ENCODE data around the gene PTPRR.

The PTPRR gene

DNA sequence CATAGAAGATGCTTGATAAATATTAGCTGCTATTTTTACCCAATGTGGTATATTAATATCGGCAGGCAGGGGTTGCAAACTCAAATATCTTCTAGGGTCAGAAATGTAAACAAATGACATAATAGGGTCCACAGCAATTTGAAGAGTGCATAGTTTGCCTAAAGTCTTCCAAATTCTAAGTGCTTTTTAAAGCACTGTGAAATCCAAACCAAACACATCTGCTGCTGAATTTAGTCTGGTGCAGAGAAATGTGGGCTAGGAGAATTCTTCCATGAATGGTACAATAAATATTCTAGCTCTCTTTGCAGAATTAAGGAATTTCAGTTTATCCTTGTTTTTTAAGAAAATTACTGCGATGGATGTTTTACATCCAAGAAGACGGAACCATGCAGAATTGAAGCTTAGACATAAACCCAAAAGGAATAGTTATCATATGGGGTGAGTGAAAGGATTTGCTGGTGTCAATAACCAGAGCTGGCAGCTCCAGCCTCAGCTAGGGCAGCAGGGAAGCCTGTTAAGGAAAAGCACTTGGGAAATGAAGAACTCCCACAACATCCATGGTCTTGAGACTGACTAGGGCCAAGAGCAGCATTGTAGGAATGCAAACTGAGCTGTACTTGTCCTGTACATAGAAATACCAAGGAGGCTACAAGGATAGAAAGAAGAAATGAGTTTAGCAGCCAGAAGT lies 65.5 kb downstream of the PTPRR start:
- Histone ChIP-seq H3K27me3 (ENCODE audit: control insufficient read depth, insufficient read depth, low read length) (peaks cover 2% of the 10 kb centered on the region; the same call in 1 of the 2 replicates), H3K27ac (ENCODE audit: low read depth, low read length) (no peak overlapping the region), H3K9ac (ENCODE audit: low read depth, low read length) (no peak overlapping the region), H3K4me3 (ENCODE audit: low read depth, low read length) (no peak overlapping the region), H3K9me3 (ENCODE audit: control insufficient read depth, insufficient read depth, low read length) (no peaks in the 10 kb centered on the region), H3K4me1 (ENCODE audit: control insufficient read depth, insufficient read depth, low read length) (peaks cover 23% of the 10 kb centered on the region), H3K36me3 (ENCODE audit: control insufficient read depth, insufficient read depth, low read length) (no peaks in the 10 kb centered on the region)

- H3K4me3 ChIP-seq (ENCODE audit: low read depth, low read length), result no peak overlapping the region
- H3K36me3 ChIP-seq (ENCODE audit: control insufficient read depth, insufficient read depth, low read length), result no peaks in the 10 kb centered on the region
- H3K27ac ChIP-seq (ENCODE audit: low read depth, low read length), result no peak overlapping the region
- H3K9me3 ChIP-seq (ENCODE audit: control insufficient read depth, insufficient read depth, low read length), result no peaks in the 10 kb centered on the region
- peaks cover 23% of the 10 kb centered on the region for H3K4me1 ChIP-seq (ENCODE audit: control insufficient read depth, insufficient read depth, low read length)
- no peak overlapping the region for H3K9ac ChIP-seq (ENCODE audit: low read depth, low read length)
- H3K27me3 ChIP-seq (ENCODE audit: control insufficient read depth, insufficient read depth, low read length), result peaks cover 2% of the 10 kb centered on the region; the same call in 1 of the 2 replicates
These were observed 66.4 kb downstream of the PTPRR start for GRCh38 chr12:70854138-70854537.

GRCh38 chr12:70853326-70853725 lies 67.2 kb downstream of the PTPRR start:
- H3K4me3 ChIP-seq (ENCODE audit: low read depth, low read length), result no peak overlapping the region
- H3K27me3 ChIP-seq (ENCODE audit: control insufficient read depth, insufficient read depth, low read length), result peaks cover 2% of the 10 kb centered on the region; the same call in 1 of the 2 replicates
- no peaks in the 10 kb centered on the region for H3K36me3 ChIP-seq (ENCODE audit: control insufficient read depth, insufficient read depth, low read length)
- H3K9me3 ChIP-seq (ENCODE audit: control insufficient read depth, insufficient read depth, low read length), result no peaks in the 10 kb centered on the region
- no peak overlapping the region for H3K9ac ChIP-seq (ENCODE audit: low read depth, low read length)
- peaks cover 23% of the 10 kb centered on the region for H3K4me1 ChIP-seq (ENCODE audit: control insufficient read depth, insufficient read depth, low read length)
- no peak overlapping the region for H3K27ac ChIP-seq (ENCODE audit: low read depth, low read length)

DNA sequence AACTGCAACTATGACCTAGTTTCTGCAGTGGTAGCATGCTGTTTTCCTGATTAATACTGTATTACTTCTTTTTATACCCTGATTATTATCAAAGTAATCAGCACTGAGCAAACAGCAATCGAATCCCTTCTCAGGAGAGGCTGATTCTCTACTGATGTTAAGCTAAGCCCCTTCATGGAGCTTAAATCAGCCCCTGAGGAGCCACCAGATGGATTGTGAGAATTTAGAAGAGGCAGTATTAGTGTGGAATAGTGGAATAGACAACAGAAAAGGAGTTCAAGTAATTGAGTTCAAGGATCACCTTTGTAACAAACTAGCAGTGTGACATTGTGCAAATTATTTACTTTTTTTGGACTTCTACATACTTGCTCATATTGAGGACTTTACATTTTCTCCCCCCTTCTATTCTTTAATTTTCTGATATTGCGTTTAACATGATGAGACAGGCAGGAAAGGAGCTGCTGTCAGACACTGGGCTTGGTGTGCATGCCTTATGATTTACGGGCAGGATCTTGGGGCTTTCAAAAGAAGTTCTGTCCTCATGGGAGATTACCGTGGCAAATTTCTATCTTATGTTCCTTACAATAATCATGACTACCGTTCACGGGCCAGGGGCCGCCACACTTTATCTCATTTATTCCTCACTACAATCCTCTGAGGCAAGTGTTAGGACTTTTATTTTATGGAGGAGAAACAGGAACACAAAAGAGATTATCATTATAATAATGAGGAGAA lies 68.0 kb downstream of the PTPRR start:
- Histone ChIP-seq H3K4me3 (ENCODE audit: low read depth, low read length) (no peak overlapping the region), H3K4me1 (ENCODE audit: control insufficient read depth, insufficient read depth, low read length) (peaks cover 23% of the 10 kb centered on the region), H3K36me3 (ENCODE audit: control insufficient read depth, insufficient read depth, low read length) (no peaks in the 10 kb centered on the region), H3K27me3 (ENCODE audit: control insufficient read depth, insufficient read depth, low read length) (no peaks in the 10 kb centered on the region; the same call in 1 of the 2 replicates), H3K9me3 (ENCODE audit: control insufficient read depth, insufficient read depth, low read length) (no peaks in the 10 kb centered on the region), H3K27ac (ENCODE audit: low read depth, low read length) (no peak overlapping the region), H3K9ac (ENCODE audit: low read depth, low read length) (no peak overlapping the region)

DNA sequence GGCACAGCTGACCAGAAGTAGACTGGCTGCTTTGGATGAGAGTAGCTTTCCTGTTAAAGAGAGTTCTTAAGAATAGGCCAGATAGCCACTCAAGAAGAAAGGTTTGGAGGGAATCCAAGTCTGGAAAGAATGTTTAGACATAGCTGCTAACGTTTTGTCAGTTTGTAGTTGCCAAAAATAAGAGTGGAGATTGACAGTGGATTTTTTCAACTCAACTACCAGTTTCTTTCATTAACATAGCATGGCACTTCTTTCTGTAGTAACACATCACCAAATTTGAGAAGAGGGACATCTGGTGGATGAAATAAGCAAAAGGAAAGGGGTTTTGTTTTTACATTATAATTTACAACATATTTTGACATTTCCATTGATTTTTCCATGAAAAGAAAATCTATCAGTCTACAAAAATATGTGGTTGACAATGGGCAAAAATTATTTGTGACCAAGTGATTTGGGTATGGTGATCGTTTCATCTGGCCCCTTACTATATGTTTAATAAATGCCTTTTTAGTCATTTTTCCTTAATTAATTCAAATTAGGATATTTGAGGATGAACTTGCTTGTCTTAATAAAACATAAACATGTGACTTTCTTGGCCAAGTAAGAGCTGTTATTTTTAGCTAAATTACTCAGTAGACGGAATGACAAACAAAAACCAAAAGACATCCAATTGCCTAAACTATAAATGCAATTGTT lies 71.1 kb downstream of the PTPRR start:
- Histone ChIP-seq H3K4me3 (ENCODE audit: low read depth, low read length) (no peak overlapping the region), H3K27me3 (ENCODE audit: control insufficient read depth, insufficient read depth, low read length) (no peaks in the 10 kb centered on the region), H3K9me3 (ENCODE audit: control insufficient read depth, insufficient read depth, low read length) (no peaks in the 10 kb centered on the region), H3K9ac (ENCODE audit: low read depth, low read length) (no peak overlapping the region), H3K4me1 (ENCODE audit: control insufficient read depth, insufficient read depth, low read length) (peaks cover 4% of the 10 kb centered on the region), H3K27ac (ENCODE audit: low read depth, low read length) (no peak overlapping the region), H3K36me3 (ENCODE audit: control insufficient read depth, insufficient read depth, low read length) (no peaks in the 10 kb centered on the region)

GRCh38 chr12:70847871-70848270 lies 72.7 kb downstream of the PTPRR start:
- Histone ChIP-seq H3K9me3 (ENCODE audit: control insufficient read depth, insufficient read depth, low read length) (no peaks in the 10 kb centered on the region), H3K36me3 (ENCODE audit: control insufficient read depth, insufficient read depth, low read length) (no peaks in the 10 kb centered on the region), H3K4me3 (ENCODE audit: low read depth, low read length) (no peak overlapping the region), H3K9ac (ENCODE audit: low read depth, low read length) (no peak overlapping the region), H3K27me3 (ENCODE audit: control insufficient read depth, insufficient read depth, low read length) (no peaks in the 10 kb centered on the region), H3K27ac (ENCODE audit: low read depth, low read length) (no peak overlapping the region), H3K4me1 (ENCODE audit: control insufficient read depth, insufficient read depth, low read length) (no peaks in the 10 kb centered on the region)

DNA sequence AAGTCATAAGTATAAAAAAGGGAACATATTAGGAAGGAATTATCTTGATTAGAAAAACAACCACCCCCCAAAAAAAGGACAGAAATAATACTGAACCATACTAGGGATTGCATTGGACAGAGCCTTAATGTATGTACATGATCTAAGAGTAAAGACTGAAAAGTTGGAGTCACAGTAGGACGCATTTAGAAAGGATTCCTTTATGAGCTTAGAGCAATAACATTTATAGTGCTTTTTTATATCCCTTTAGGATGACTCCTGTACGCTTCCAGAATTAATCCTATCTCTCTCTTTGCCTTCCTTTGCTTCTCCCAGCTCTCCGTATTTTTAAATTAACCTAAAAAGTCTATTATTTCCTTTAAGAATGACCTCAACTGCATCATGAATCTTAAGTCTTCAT lies 75.3 kb downstream of the PTPRR start:
- no peaks in the 10 kb centered on the region for H3K36me3 ChIP-seq (ENCODE audit: control insufficient read depth, insufficient read depth, low read length)

GRCh38 chr12:70843363-70843762 lies 77.2 kb downstream of the PTPRR start:
- Histone ChIP-seq H3K36me3 (ENCODE audit: control insufficient read depth, insufficient read depth, low read length) (no peaks in the 10 kb centered on the region), H3K4me1 (ENCODE audit: control insufficient read depth, insufficient read depth, low read length) (peaks cover 7% of the 10 kb centered on the region; the same call in 1 of the 2 replicates), H3K9ac (ENCODE audit: low read depth, low read length) (no peak overlapping the region), H3K9me3 (ENCODE audit: control insufficient read depth, insufficient read depth, low read length) (no peaks in the 10 kb centered on the region), H3K4me3 (ENCODE audit: low read depth, low read length) (no peak overlapping the region), H3K27ac (ENCODE audit: low read depth, low read length) (no peak overlapping the region), H3K27me3 (ENCODE audit: control insufficient read depth, insufficient read depth, low read length) (no peaks in the 10 kb centered on the region)

More for the DNA sequence above, 75.3 kb downstream of the PTPRR start:
- no peaks in the 10 kb centered on the region for H3K9me3 ChIP-seq (ENCODE audit: control insufficient read depth, insufficient read depth, low read length)
- no peak overlapping the region for H3K27ac ChIP-seq (ENCODE audit: low read depth, low read length)
- no peak overlapping the region for H3K4me3 ChIP-seq (ENCODE audit: low read depth, low read length)
- no peaks in the 10 kb centered on the region for H3K27me3 ChIP-seq (ENCODE audit: control insufficient read depth, insufficient read depth, low read length)
- no peak overlapping the region for H3K9ac ChIP-seq (ENCODE audit: low read depth, low read length)
- no peaks in the 10 kb centered on the region for H3K4me1 ChIP-seq (ENCODE audit: control insufficient read depth, insufficient read depth, low read length)

- H3K27ac ChIP-seq (ENCODE audit: low read depth, low read length), result no peak overlapping the region
These were observed 77.6 kb downstream of the PTPRR start for GRCh38 chr12:70842942-70843341.

GRCh38 chr12:70842136-70842535 lies 78.4 kb downstream of the PTPRR start:
- Histone ChIP-seq H3K9me3 (ENCODE audit: control insufficient read depth, insufficient read depth, low read length) (no peaks in the 10 kb centered on the region), H3K27ac (ENCODE audit: low read depth, low read length) (no peak overlapping the region), H3K9ac (ENCODE audit: low read depth, low read length) (no peak overlapping the region), H3K36me3 (ENCODE audit: control insufficient read depth, insufficient read depth, low read length) (no peaks in the 10 kb centered on the region), H3K27me3 (ENCODE audit: control insufficient read depth, insufficient read depth, low read length) (no peaks in the 10 kb centered on the region), H3K4me1 (ENCODE audit: control insufficient read depth, insufficient read depth, low read length) (peaks cover 16% of the 10 kb centered on the region), H3K4me3 (ENCODE audit: low read depth, low read length) (no peak overlapping the region)

More at GRCh38 chr12:70842942-70843341, 77.6 kb downstream of the PTPRR start:
- H3K9ac ChIP-seq (ENCODE audit: low read depth, low read length), result no peak overlapping the region
- no peaks in the 10 kb centered on the region for H3K36me3 ChIP-seq (ENCODE audit: control insufficient read depth, insufficient read depth, low read length)
- no peaks in the 10 kb centered on the region for H3K27me3 ChIP-seq (ENCODE audit: control insufficient read depth, insufficient read depth, low read length)
- H3K4me3 ChIP-seq (ENCODE audit: low read depth, low read length), result no peak overlapping the region
- H3K4me1 ChIP-seq (ENCODE audit: control insufficient read depth, insufficient read depth, low read length), result peaks cover 11% of the 10 kb centered on the region
- no peaks in the 10 kb centered on the region for H3K9me3 ChIP-seq (ENCODE audit: control insufficient read depth, insufficient read depth, low read length)

Measured in HUES48 (cell line).